CD4-positive, alpha-beta T cell (primary cell): ENCODE measurements around the gene FBXW12. TPM values are rescaled to one million over a fixed set of nuclear protein-coding genes. Genes with fewer than 3 reads are reported as not detected.
A peak's percentile ranks its signal among the peaks of the same experiment; 100 is the strongest.

Experiments used
- ATAC-seq: fragments of 200-7000 bp; cut with Tn5 transposase; one replicate; pipeline ENCODE4 v1.10.0; 2022; ENCODE audit warnings: mild to moderate bottlenecking; ENCODE audit not compliant: poor library complexity
- CTCF ChIA-PET: fragments of 350-600 bp; sonication (Branson Sonifier 250); formaldehyde crosslinking; loops from one replicate; lab custom pipeline; 2021; ENCODE audit warnings: antibody characterized with exemption, inconsistent platforms; lab: Charles Lee
- POLR2A ChIA-PET: fragments of 350-600 bp; sonication (Branson Sonifier 250); formaldehyde crosslinking; loops from one replicate; lab custom pipeline; 2021; ENCODE audit warnings: antibody characterized with exemption, inconsistent platforms; lab: Charles Lee
- DNase-seq, 14 experiments: peaks; one replicate each; pipeline ENCODE4 v3.0.0-alpha.2; 2013 to 2020; ENCODE audit warnings: mixed read lengths in 2 of 14
- H3K27ac ChIP-seq, 2 donors: one replicate each; pipeline versions ENCODE4 v1.5.1 to v1.7.0; 2013; ENCODE audit warnings: low read length in 2 of 2, low read depth in 1 of 2, mild to moderate bottlenecking in 1 of 2
- H3K27me3 ChIP-seq, 2 experiments: 1 replicate in 1 of 2; 2 replicates in 1 of 2; pipeline versions ENCODE4 v1.6.1 to v1.7.0; 2013; ENCODE audit warnings: low read length in 2 of 2, control low read depth in 1 of 2, mild to moderate bottlenecking in 1 of 2, moderate library complexity in 1 of 2; ENCODE audit not compliant: insufficient read depth in 2 of 2, control insufficient read depth in 1 of 2
- H3K36me3 ChIP-seq: one replicate; pipeline ENCODE4 v1.6.1; 2013; ENCODE audit warnings: low read length, control low read depth; ENCODE audit not compliant: insufficient read depth
- H3K4me1 ChIP-seq: one replicate; pipeline ENCODE4 v1.6.1; 2013; ENCODE audit warnings: low read length, control low read depth; ENCODE audit not compliant: insufficient read depth
- H3K4me3 ChIP-seq: one replicate; pipeline ENCODE4 v1.5.1; 2013; ENCODE audit warnings: mild to moderate bottlenecking, low read length, moderate library complexity
- H3K9me3 ChIP-seq, 2 experiments: 1 replicate in 1 of 2; 2 replicates in 1 of 2; pipeline versions ENCODE4 v1.6.1 to v1.7.0; 2013; ENCODE audit warnings: low read length in 2 of 2, mild to moderate bottlenecking in 2 of 2, control low read depth in 1 of 2, moderate library complexity in 1 of 2; ENCODE audit not compliant: control insufficient read depth in 1 of 2, insufficient read depth in 1 of 2
- H3K27ac Mint-ChIP-seq: one replicate; pipeline ENCODE4 v1.8.0; 2020; ENCODE audit warnings: mixed read lengths
- H3K27me3 Mint-ChIP-seq: one replicate; pipeline ENCODE4 v1.8.0; 2021; ENCODE audit warnings: mixed read lengths
- H3K36me3 Mint-ChIP-seq: one replicate; pipeline ENCODE4 v1.8.0; 2021; ENCODE audit warnings: low read depth, mixed read lengths
- H3K4me1 Mint-ChIP-seq: one replicate; pipeline ENCODE4 v1.8.0; 2021; ENCODE audit warnings: low read depth, mixed read lengths
- H3K4me3 Mint-ChIP-seq: one replicate; pipeline ENCODE4 v1.8.0; 2020; ENCODE audit warnings: mild to moderate bottlenecking, mixed read lengths
- H3K9me3 Mint-ChIP-seq: one replicate; pipeline ENCODE4 v1.8.0; 2020; ENCODE audit warnings: mixed read lengths
- CTCF ChIP-seq: fragments of 200-600 bp; IDR thresholded peaks from one replicate; pipeline ENCODE4 v1.8.0; 2022; ENCODE audit warnings: antibody characterized with exemption, mild to moderate bottlenecking
- intact Hi-C, 2 experiments: fragments of 100-400 bp; cut with DNase I in 1 of 2; cut with micrococcal nuclease in 1 of 2; formaldehyde crosslinking; loops; one replicate each; pipeline versions ENCODE4 v1.15.1 to v1.9.0; 2023 to 2025; cut with DNase I, micrococcal nuclease
- total RNA-seq, 174 experiments: library from RNA in 2 of 174; stranded (reverse) in 2 of 174; gene quantifications; one replicate each; pipeline ENCODE4 v1.2.3 and lab custom pipeline; 2021 to 2026

Gene FBXW12
- total RNA-seq, 2 experiments from 2014 or later, result not detected

- no peaks in the 10 kb centered on the region for H3K27me3 ChIP-seq
- peaks cover 33% of the 10 kb centered on the region for H3K4me1 Mint-ChIP-seq
- peaks cover 15% of the 10 kb centered on the region for H3K36me3 ChIP-seq
- intact Hi-C loops, result loop anchor here (5.0 kb wide), 4 partner anchors 42 to 653 kb away; partner anchors contain the start of gene SMARCC1 (in 1 of the 2)
- ATAC-seq (no peak), DNase-seq (no peak)
- peaks cover 15% of the 10 kb centered on the region for H3K36me3 Mint-ChIP-seq
- no peak overlapping the region for H3K4me3 Mint-ChIP-seq
- POLR2A ChIA-PET, result interaction anchor here (1.3 to 2.2 kb wide), 5 partner anchors 11 to 161 kb away, joined by 4 to 37 read pairs (median 11); partner anchors contain the start of genes ATRIP and SHISA5
- H3K27ac Mint-ChIP-seq, result no peak overlapping the region
- no peak overlapping the region for H3K4me3 ChIP-seq
- peaks cover 33% of the 10 kb centered on the region for H3K4me1 ChIP-seq
- no peak overlapping the region for H3K27ac ChIP-seq
- no peaks in the 10 kb centered on the region for H3K9me3 ChIP-seq
- H3K9me3 Mint-ChIP-seq, result no peaks in the 10 kb centered on the region
- CTCF ChIA-PET, result interaction anchor here (0.6 to 3.0 kb wide), 27 partner anchors 11 to 640 kb away, joined by 3 to 118 read pairs (median 7); partner anchors contain the start of genes ATRIP, CDC25A, NCKIPSD and PFKFB4
- no peaks in the 10 kb centered on the region for H3K27me3 Mint-ChIP-seq
- TF ChIP-seq CTCF, result no peak
Observed at GRCh38 chr3:48435223-48435595, 63.2 kb downstream of the FBXW12 start.

- intact Hi-C loops, result loop anchor here (1.0 to 5.0 kb wide), 9 partner anchors 35 to 654 kb away; partner anchors contain the start of gene SMARCC1 (in 1 of the 2)
- no peak overlapping the region for H3K4me3 ChIP-seq
- H3K27ac Mint-ChIP-seq, result no peak overlapping the region
- H3K36me3 ChIP-seq, result peaks cover 15% of the 10 kb centered on the region
- H3K4me3 Mint-ChIP-seq, result no peak overlapping the region
- peak; percentile 100 for TF ChIP-seq CTCF
- H3K4me1 ChIP-seq, result peaks cover 34% of the 10 kb centered on the region
- ATAC-seq (peak; percentile 33), DNase-seq (peak; percentile 78 to 93 (median 84))
- no peaks in the 10 kb centered on the region for H3K9me3 Mint-ChIP-seq
- ChIA-PET POLR2A (interaction anchor here (0.5 to 2.2 kb wide), 13 partner anchors 10 to 162 kb away, joined by 3 to 37 read pairs (median 7); partner anchors contain the start of genes ATRIP and SHISA5), CTCF (interaction anchor here (0.6 to 3.0 kb wide), 60 partner anchors 11 to 639 kb away, joined by 3 to 118 read pairs (median 5); partner anchors contain the start of genes ATRIP, CDC25A, NCKIPSD and NME6)
- H3K27me3 Mint-ChIP-seq, result no peaks in the 10 kb centered on the region
- no peaks in the 10 kb centered on the region for H3K9me3 ChIP-seq
- no peak overlapping the region for H3K27ac ChIP-seq
- H3K36me3 Mint-ChIP-seq, result peaks cover 22% of the 10 kb centered on the region
- no peaks in the 10 kb centered on the region for H3K27me3 ChIP-seq
- peaks cover 33% of the 10 kb centered on the region for H3K4me1 Mint-ChIP-seq
Observed at GRCh38 chr3:48435774-48436476, 63.9 kb downstream of the FBXW12 start.

- no peaks in the 10 kb centered on the region for H3K9me3 Mint-ChIP-seq
- ATAC-seq (no peak), DNase-seq (no peak)
- Histone ChIP-seq H3K36me3 (peaks cover 17% of the 10 kb centered on the region), H3K4me1 (peaks cover 40% of the 10 kb centered on the region), H3K9me3 (no peaks in the 10 kb centered on the region), H3K27me3 (no peaks in the 10 kb centered on the region), H3K4me3 (no peak overlapping the region), H3K27ac (no peak overlapping the region)
- H3K4me1 Mint-ChIP-seq, result peaks cover 36% of the 10 kb centered on the region
- peaks cover 27% of the 10 kb centered on the region for H3K36me3 Mint-ChIP-seq
- ChIA-PET POLR2A (interaction anchor here (0.5 to 2.2 kb wide), 13 partner anchors 10 to 162 kb away, joined by 3 to 37 read pairs (median 7); partner anchors contain the start of genes ATRIP and SHISA5), CTCF (interaction anchor here (0.6 to 3.0 kb wide), 56 partner anchors 10 to 347 kb away, joined by 3 to 118 read pairs (median 5); partner anchors contain the start of genes ATRIP, CDC25A, NCKIPSD and NME6)
- intact Hi-C loops, result loop anchor here (1.0 to 5.0 kb wide), 9 partner anchors 35 to 654 kb away; partner anchors contain the start of gene SMARCC1 (in 1 of the 2)
- H3K4me3 Mint-ChIP-seq, result no peak overlapping the region
- TF ChIP-seq CTCF, result no peak
- no peaks in the 10 kb centered on the region for H3K27me3 Mint-ChIP-seq
- no peak overlapping the region for H3K27ac Mint-ChIP-seq
Observed at GRCh38 chr3:48436477-48436787, 64.4 kb downstream of the FBXW12 start.
